Measurements from ENCODE around the gene SRPK2. TPM values are rescaled to one million over a fixed set of nuclear protein-coding genes. Genes with fewer than 3 reads are reported as not detected.
"Not testable (repeated sequence)": the region's sequence is repeated elsewhere in the genome, so short reads cannot be mapped to it uniquely, and the experiment has no call there.

The SRPK2 gene
- total RNA-seq, result 10 to 100 TPM; 33.0 to 47.4 (median 42.8) TPM

- peak within 1 kb of the TSS; percentile 92 to 99 (median 95) for H3K4me3 ChIP-seq
- H3K36me3 ChIP-seq, result no peaks in the 10 kb centered on the region
- no peak for TF ChIP-seq CTCF (IDR thresholded peaks at IDR 0.05)
- peak; percentile 27 for TF ChIP-seq POLR2A (IDR thresholded peaks at IDR 0.05; ENCODE audit: low read depth)
- no peak for TF ChIP-seq EP300 (IDR thresholded peaks at IDR 0.05)
- TF ChIP-seq POLR2AphosphoS5 (IDR thresholded peaks at IDR 0.05), result peak in 1 of 2 donors; percentile 51
- peaks cover 10 to 20% (median 12%) of the 10 kb centered on the region in 4 donors for H3K4me1 ChIP-seq
- 0% methylated on average over 2 of the region's 113 CpGs for WGBS
- H3K27ac ChIP-seq (replicated peaks in 1 of 4), result peak within 1 kb of the TSS; percentile 81 to 88 (median 84)
- DNase-seq (ENCODE audit: extremely low spot score), result peak; percentile 92
- H3K27me3 ChIP-seq, result no peaks in the 10 kb centered on the region
- H3K9me3 ChIP-seq, result no peaks in the 10 kb centered on the region
- intact Hi-C loops (cut with DNase I), result no loop called here
These were observed at the start of gene SRPK2 for GRCh38 chr7:105388356-105389087. SRPK2 (minus strand) TSS chr7:105388921.

- 100% methylated on average over 1 of the region's 1 CpG for WGBS
- TF ChIP-seq CTCF (IDR thresholded peaks at IDR 0.05), result no peak
- TF ChIP-seq EP300 (IDR thresholded peaks at IDR 0.05), result no peak
- TF ChIP-seq POLR2AphosphoS5 (IDR thresholded peaks at IDR 0.05), result no peak
- no peak for TF ChIP-seq POLR2A (IDR thresholded peaks at IDR 0.05; ENCODE audit: low read depth)
- Histone ChIP-seq H3K4me3 (no peak overlapping the region), H3K36me3 (no peaks in the 10 kb centered on the region), H3K9me3 (no peaks in the 10 kb centered on the region), H3K27me3 (no peaks in the 10 kb centered on the region), H3K27ac (replicated peaks in 1 of 4) (no peak overlapping the region), H3K4me1 (peaks cover 0 to 7% (median 6%) of the 10 kb centered on the region in 4 donors)
- intact Hi-C loops (cut with DNase I), result no loop called here
- DNase-seq (ENCODE audit: extremely low spot score), result no peak
These were observed 49.5 kb upstream of the SRPK2 start for GRCh38 chr7:105438254-105438653.

GRCh38 chr7:105437356-105437755, 48.6 kb upstream of the SRPK2 start:
- H3K4me1 ChIP-seq; H3K27ac ChIP-seq (replicated peaks in 1 of 4); H3K36me3 ChIP-seq; intact Hi-C loops (cut with DNase I); H3K4me3 ChIP-seq; H3K27me3 ChIP-seq; H3K9me3 ChIP-seq; DNase-seq (ENCODE audit: extremely low spot score): not testable (repeated sequence)
- 91% methylated on average over 6 of the region's 6 CpGs for WGBS

GRCh38 chr7:105429746-105430612, 41.3 kb upstream of the SRPK2 start:
- no peak for DNase-seq (ENCODE audit: extremely low spot score)
- 44% methylated on average over 4 of the region's 4 CpGs for WGBS
- intact Hi-C loops (cut with DNase I), result no loop called here

More at GRCh38 chr7:105429746-105430612, 41.3 kb upstream of the SRPK2 start:
- Histone ChIP-seq H3K27me3 (no peaks in the 10 kb centered on the region), H3K9me3 (no peaks in the 10 kb centered on the region), H3K4me1 (peaks cover 0 to 7% (median 2%) of the 10 kb centered on the region in 4 donors), H3K36me3 (no peaks in the 10 kb centered on the region), H3K4me3 (no peak overlapping the region), H3K27ac (replicated peaks in 1 of 4) (no peak overlapping the region)
- no peak for TF ChIP-seq EP300 (IDR thresholded peaks at IDR 0.05)
- TF ChIP-seq POLR2A (IDR thresholded peaks at IDR 0.05; ENCODE audit: low read depth), result no peak
- peak; percentile 31 to 48 (median 43) for TF ChIP-seq CTCF (IDR thresholded peaks at IDR 0.05)
